ENCODE results near the gene DUOXA2.

DNA sequence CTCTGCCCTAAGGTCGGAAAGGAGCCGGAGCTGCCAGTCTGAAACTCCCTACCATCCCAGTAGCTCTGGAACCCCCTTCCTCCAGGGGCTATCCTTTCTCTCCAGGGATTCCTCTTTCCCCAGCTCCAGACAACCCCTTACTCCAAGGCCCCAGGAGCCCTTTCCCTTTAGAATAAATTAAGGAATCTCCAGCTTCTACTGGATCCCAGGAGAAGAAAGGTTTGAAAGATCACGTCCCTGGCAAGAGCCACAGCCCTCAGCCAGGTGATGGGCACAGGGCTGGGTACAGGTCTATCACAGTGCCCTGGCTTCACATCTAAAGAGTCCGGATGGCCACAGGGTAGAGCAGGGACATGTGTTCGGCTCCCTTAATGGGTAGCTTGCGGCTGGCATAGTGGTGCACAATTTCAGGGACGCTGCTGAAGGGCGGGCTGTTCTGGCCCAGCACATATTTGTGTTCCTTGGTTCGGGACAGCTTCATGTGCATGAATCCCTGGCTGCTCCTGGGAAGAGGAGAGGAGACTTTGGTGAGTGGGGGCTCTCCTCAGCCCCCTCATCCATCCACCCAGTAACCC is 53.6 kb downstream of the DUOXA2 start:
- TF ChIP-seq, protein P1, sequence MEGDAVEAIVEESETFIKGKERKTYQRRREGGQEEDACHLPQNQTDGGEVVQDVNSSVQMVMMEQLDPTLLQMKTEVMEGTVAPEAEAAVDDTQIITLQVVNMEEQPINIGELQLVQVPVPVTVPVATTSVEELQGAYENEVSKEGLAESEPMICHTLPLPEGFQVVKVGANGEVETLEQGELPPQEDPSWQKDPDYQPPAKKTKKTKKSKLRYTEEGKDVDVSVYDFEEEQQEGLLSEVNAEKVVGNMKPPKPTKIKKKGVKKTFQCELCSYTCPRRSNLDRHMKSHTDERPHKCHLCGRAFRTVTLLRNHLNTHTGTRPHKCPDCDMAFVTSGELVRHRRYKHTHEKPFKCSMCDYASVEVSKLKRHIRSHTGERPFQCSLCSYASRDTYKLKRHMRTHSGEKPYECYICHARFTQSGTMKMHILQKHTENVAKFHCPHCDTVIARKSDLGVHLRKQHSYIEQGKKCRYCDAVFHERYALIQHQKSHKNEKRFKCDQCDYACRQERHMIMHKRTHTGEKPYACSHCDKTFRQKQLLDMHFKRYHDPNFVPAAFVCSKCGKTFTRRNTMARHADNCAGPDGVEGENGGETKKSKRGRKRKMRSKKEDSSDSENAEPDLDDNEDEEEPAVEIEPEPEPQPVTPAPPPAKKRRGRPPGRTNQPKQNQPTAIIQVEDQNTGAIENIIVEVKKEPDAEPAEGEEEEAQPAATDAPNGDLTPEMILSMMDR (IDR thresholded peaks at IDR 0.05; ENCODE audit: insufficient read depth, low read length, poor library complexity, severe bottlenecking), result no peak
- TF ChIP-seq EZH2phosphoT487 (conservative IDR thresholded peaks at IDR 0.05; ENCODE audit: low read length), result no peak

All from SU-DHL-6 (cell line).